Ovary (tissue), 3 donors: ENCODE measurements around the gene KDELR3.

ENCODE experiments used
- CTCF ChIP-seq, 3 donors: fragments of 450-650 bp in 2 of 3; fragments of 200-600 bp in 1 of 3; IDR thresholded peaks; one replicate each; pipeline versions ENCODE4 v1.5.1 to v1.8.0; 2016 to 2022; ENCODE audit warnings: antibody characterized with exemption in 3 of 3, mild to moderate bottlenecking in 1 of 3
- POLR2A ChIP-seq: fragments of 450-650 bp; IDR thresholded peaks from one replicate; pipeline ENCODE4 v1.6.1; 2017; ENCODE audit warnings: antibody characterized with exemption, mild to moderate bottlenecking, moderate library complexity
- donor health status: DM: no; HTN: no; CAD: no.

- no peak for TF ChIP-seq CTCF (IDR thresholded peaks at IDR 0.05)
- TF ChIP-seq POLR2A: no peak
Measured at GRCh38 chr22:38461414-38462081, 6.3 kb upstream of the KDELR3 start.
